ENCODE results near the gene SPATA31E1. TPM values are rescaled to one million over a fixed set of nuclear protein-coding genes. Genes with fewer than 3 reads are reported as not detected.

The SPATA31E1 gene
- total RNA-seq (not detected in 2 replicates), polyA plus RNA-seq (0.01 TPM in 1 of 2 replicates, not detected in the other), polyA minus RNA-seq (ENCODE audit: low replicate concordance) (0.37 TPM in 1 of 2 replicates, not detected in the other)
- not detected in 2 replicates for polyA plus RNA-seq (2012)

- H3K4me2 ChIP-seq (ENCODE audit: extremely low read depth, insufficient read depth, low read length) = no peak within 1 kb of the TSS
- no peak for DNase-seq (ENCODE audit: low read depth in 2 of 2)
- TF ChIP-seq EZH2 (IDR thresholded peaks at IDR 0.05; ENCODE audit: low read length, missing control alignments) (no peak), CTCF (conservative IDR thresholded peaks at IDR 0.05 in 1 of 2, IDR thresholded peaks at IDR 0.05 in 1 of 2; ENCODE audit: low read depth in 1 of 2, low read length in 2 of 2) (no peak)
Measured at GRCh38 chr9:87882627-87883026, at the start of gene SPATA31E1. Gene SPATA31E1 (plus strand): TSS chr9:87882877. CDS start chr9:87882892, 15 bp downstream.

GRCh38 chr9:87834357-87834756 is 48.3 kb upstream of the SPATA31E1 start:
- H3K79me2 ChIP-seq (ENCODE audit: control insufficient read depth, insufficient read depth, low read length) = no peaks in the 10 kb centered on the region
- no peak overlapping the region for H3K27ac ChIP-seq (ENCODE audit: insufficient read depth, low read length)
- no peaks in the 10 kb centered on the region for H3K4me1 ChIP-seq (ENCODE audit: control insufficient read depth, extremely low read depth, insufficient read depth, low read length)
- no peak overlapping the region for H3K9ac ChIP-seq (ENCODE audit: insufficient read depth, low read length)
- H3K4me3 ChIP-seq (replicated peaks in 1 of 4; ENCODE audit: control extremely low read depth in 1 of 4, insufficient read depth in 1 of 4, low read depth in 3 of 4, low read length in 4 of 4) = no peak overlapping the region
- no peak for DNase-seq (ENCODE audit: low read depth in 2 of 2)
- no peak for TF ChIP-seq CTCF (conservative IDR thresholded peaks at IDR 0.05 in 1 of 2, IDR thresholded peaks at IDR 0.05 in 1 of 2; ENCODE audit: low read depth in 1 of 2, low read length in 2 of 2)
- no peak for TF ChIP-seq EZH2 (IDR thresholded peaks at IDR 0.05; ENCODE audit: low read length, missing control alignments)
- no peak overlapping the region for H3K4me2 ChIP-seq (ENCODE audit: extremely low read depth, insufficient read depth, low read length)
- no peaks in the 10 kb centered on the region for H3K27me3 ChIP-seq (ENCODE audit: control insufficient read depth, insufficient read depth, low read length)
- H3K9me3 ChIP-seq (ENCODE audit: control insufficient read depth, insufficient read depth, low read depth, low read length) = no peaks in the 10 kb centered on the region
- no peaks in the 10 kb centered on the region for H3K36me3 ChIP-seq (ENCODE audit: control insufficient read depth, insufficient read depth, low read length)
- no peaks in the 10 kb centered on the region for H4K20me1 ChIP-seq (ENCODE audit: control insufficient read depth, extremely low read depth, insufficient read depth, low read length)
- H2AFZ ChIP-seq (ENCODE audit: low read length) = no peak overlapping the region

More at GRCh38 chr9:87882627-87883026, at the start of gene SPATA31E1:
- H3K4me3 ChIP-seq (replicated peaks in 1 of 4; ENCODE audit: control extremely low read depth in 1 of 4, insufficient read depth in 1 of 4, low read depth in 3 of 4, low read length in 4 of 4) = no peak within 1 kb of the TSS
- no peaks in the 10 kb centered on the region for H3K27me3 ChIP-seq (ENCODE audit: control insufficient read depth, insufficient read depth, low read length)
- no peak within 1 kb of the TSS for H3K9ac ChIP-seq (ENCODE audit: insufficient read depth, low read length)
- no peaks in the 10 kb centered on the region for H3K9me3 ChIP-seq (ENCODE audit: control insufficient read depth, insufficient read depth, low read depth, low read length)
- H3K36me3 ChIP-seq (ENCODE audit: control insufficient read depth, insufficient read depth, low read length) = no peaks in the 10 kb centered on the region
- H2AFZ ChIP-seq (ENCODE audit: low read length) = no peak within 1 kb of the TSS
- no peaks in the 10 kb centered on the region for H4K20me1 ChIP-seq (ENCODE audit: control insufficient read depth, extremely low read depth, insufficient read depth, low read length)
- H3K79me2 ChIP-seq (ENCODE audit: control insufficient read depth, insufficient read depth, low read length) = no peaks in the 10 kb centered on the region
- peaks cover 3% of the 10 kb centered on the region for H3K4me1 ChIP-seq (ENCODE audit: control insufficient read depth, extremely low read depth, insufficient read depth, low read length)
- no peak within 1 kb of the TSS for H3K27ac ChIP-seq (ENCODE audit: insufficient read depth, low read length)

- Histone ChIP-seq H3K27ac (ENCODE audit: insufficient read depth, low read length) (no peak overlapping the region), H3K79me2 (ENCODE audit: control insufficient read depth, insufficient read depth, low read length) (no peaks in the 10 kb centered on the region), H3K27me3 (ENCODE audit: control insufficient read depth, insufficient read depth, low read length) (no peaks in the 10 kb centered on the region), H3K9me3 (ENCODE audit: control insufficient read depth, insufficient read depth, low read depth, low read length) (no peaks in the 10 kb centered on the region), H4K20me1 (ENCODE audit: control insufficient read depth, extremely low read depth, insufficient read depth, low read length) (no peaks in the 10 kb centered on the region), H3K4me3 (replicated peaks in 1 of 4; ENCODE audit: control extremely low read depth in 1 of 4, insufficient read depth in 1 of 4, low read depth in 3 of 4, low read length in 4 of 4) (no peak overlapping the region), H2AFZ (ENCODE audit: low read length) (no peak overlapping the region), H3K4me2 (ENCODE audit: extremely low read depth, insufficient read depth, low read length) (no peak overlapping the region), H3K36me3 (ENCODE audit: control insufficient read depth, insufficient read depth, low read length) (no peaks in the 10 kb centered on the region), H3K4me1 (ENCODE audit: control insufficient read depth, extremely low read depth, insufficient read depth, low read length) (no peaks in the 10 kb centered on the region), H3K9ac (ENCODE audit: insufficient read depth, low read length) (no peak overlapping the region)
- no peak for TF ChIP-seq EZH2 (IDR thresholded peaks at IDR 0.05; ENCODE audit: low read length, missing control alignments)
- TF ChIP-seq CTCF (conservative IDR thresholded peaks at IDR 0.05 in 1 of 2, IDR thresholded peaks at IDR 0.05 in 1 of 2; ENCODE audit: low read depth in 1 of 2, low read length in 2 of 2) = no peak
- DNase-seq (ENCODE audit: low read depth in 2 of 2) = no peak
Measured at GRCh38 chr9:87836536-87836935, 46.1 kb upstream of the SPATA31E1 start.

All from fibroblast of lung (primary cell).